Measurements from ENCODE around the gene MOGAT3. TPM values are rescaled to one million over a fixed set of nuclear protein-coding genes. Genes with fewer than 3 reads are reported as not detected.
A peak's percentile ranks its signal among the peaks of the same experiment; 100 is the strongest.

The MOGAT3 gene
- total RNA-seq, 1 experiment from 2014 or later, result not detected

- Histone ChIP-seq H3K27me3 (replicated peaks) (peaks cover 38% of the 10 kb centered on the region), H3K9me3 (replicated peaks) (no peaks in the 10 kb centered on the region; the same call in 1 of the 2 replicates), H3K4me3 (no peak overlapping the region), H3K4me1 (replicated peaks) (no peaks in the 10 kb centered on the region), H3K36me3 (no peaks in the 10 kb centered on the region), H3K27ac (no peak overlapping the region)
- DNase-seq (ENCODE audit: low read depth in 1 of 2, low spot score in 2 of 2), result no peak
These were observed 15.5 kb downstream of the MOGAT3 start for GRCh38 chr7:101185258-101185839.

DNA sequence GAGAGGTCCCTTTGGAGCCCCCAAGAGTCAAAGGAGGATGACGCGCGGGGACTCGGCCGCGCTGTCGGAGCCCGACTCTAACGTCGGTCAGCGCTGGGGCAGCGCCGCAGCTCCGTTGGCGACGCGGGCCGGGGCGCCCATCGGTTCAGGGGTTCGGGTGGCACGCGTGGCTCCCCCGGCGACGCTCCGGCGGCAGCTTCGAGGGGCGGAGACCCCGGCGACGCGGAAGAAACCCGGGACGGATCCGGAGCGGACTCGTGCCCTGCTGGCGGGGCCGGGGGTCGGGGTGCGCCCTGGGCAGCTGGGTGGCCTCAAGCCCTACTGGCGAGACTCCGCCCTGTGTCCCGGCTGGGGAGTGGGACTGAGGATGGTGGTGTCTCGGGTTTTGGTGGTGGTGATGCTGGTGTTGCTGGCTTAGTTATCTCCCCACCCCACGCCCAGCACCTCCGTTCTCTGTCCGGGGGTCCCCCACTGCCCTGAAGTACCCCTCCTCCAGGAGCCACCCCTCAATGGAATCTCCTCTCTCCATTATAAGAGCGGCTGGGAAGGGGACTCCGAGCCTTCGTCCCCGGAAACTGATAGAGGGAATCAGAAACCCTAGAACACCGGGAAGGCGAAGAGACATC lies 20.6 kb downstream of the MOGAT3 start, which contains the start of gene NAT16:
TSS of gene NAT16 (minus strand) at position 164 of the 626 bp plus-strand sequence. CDS start 5,486 bp downstream, outside the sequence.
- Histone ChIP-seq H3K27me3 (replicated peaks) (peaks cover 61% of the 10 kb centered on the region), H3K4me3 (no peak within 1 kb of the TSS), H3K9me3 (replicated peaks) (peaks cover 3% of the 10 kb centered on the region)

DNA sequence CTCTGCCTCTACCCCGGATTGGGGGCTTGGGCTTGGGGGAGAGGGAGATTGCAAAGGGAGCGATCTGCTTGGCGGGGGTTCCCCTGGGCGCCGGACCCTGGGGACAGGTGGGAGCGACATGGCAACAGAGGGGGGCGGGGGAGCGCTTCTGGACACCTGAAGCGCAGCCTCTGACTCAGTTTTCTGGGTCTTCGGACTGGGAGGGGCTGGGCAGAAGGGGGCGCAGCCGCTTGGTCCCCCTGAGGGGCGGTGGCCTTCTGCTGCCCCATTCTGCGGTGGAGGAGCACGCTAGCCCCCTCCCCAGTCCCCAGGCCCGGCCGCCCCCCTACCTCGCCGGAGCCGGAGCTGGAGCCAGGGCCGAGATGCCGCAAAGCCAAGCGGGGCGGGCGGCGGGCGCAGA lies 21.1 kb downstream of the MOGAT3 start:
- Histone ChIP-seq H3K27me3 (replicated peaks) (peaks cover 63% of the 10 kb centered on the region), H3K9me3 (replicated peaks) (peaks cover 3% of the 10 kb centered on the region; the same call in 1 of the 2 replicates), H3K4me3 (no peak overlapping the region), H3K4me1 (replicated peaks) (no peaks in the 10 kb centered on the region), H3K36me3 (no peaks in the 10 kb centered on the region), H3K27ac (no peak overlapping the region)
- no peak for DNase-seq (ENCODE audit: low read depth in 1 of 2, low spot score in 2 of 2)

More for the DNA sequence above, 20.6 kb downstream of the MOGAT3 start, which contains the start of gene NAT16:
- Histone ChIP-seq H3K36me3 (no peaks in the 10 kb centered on the region), H3K27ac (no peak within 1 kb of the TSS), H3K4me1 (replicated peaks) (no peaks in the 10 kb centered on the region)
- DNase-seq (ENCODE audit: low read depth in 1 of 2, low spot score in 2 of 2), result no peak

GRCh38 chr7:101179117-101179516 lies 21.7 kb downstream of the MOGAT3 start:
- Histone ChIP-seq H3K27ac (no peak overlapping the region), H3K4me3 (no peak overlapping the region), H3K4me1 (replicated peaks) (no peaks in the 10 kb centered on the region), H3K9me3 (replicated peaks) (peaks cover 3% of the 10 kb centered on the region; the same call in 1 of the 2 replicates), H3K27me3 (replicated peaks) (peaks cover 69% of the 10 kb centered on the region), H3K36me3 (no peaks in the 10 kb centered on the region)
- DNase-seq (ENCODE audit: low read depth in 1 of 2, low spot score in 2 of 2), result no peak

- peaks cover 12% of the 10 kb centered on the region for H3K4me1 ChIP-seq (replicated peaks)
- no peak for DNase-seq (ENCODE audit: low read depth in 1 of 2, low spot score in 2 of 2)
- no peak overlapping the region for H3K27ac ChIP-seq
- H3K4me3 ChIP-seq, result no peak overlapping the region
- H3K36me3 ChIP-seq, result no peaks in the 10 kb centered on the region
- peaks cover 3% of the 10 kb centered on the region; the same call in 1 of the 2 replicates for H3K9me3 ChIP-seq (replicated peaks)
- H3K27me3 ChIP-seq (replicated peaks), result peaks cover 83% of the 10 kb centered on the region
These were observed 23.2 kb downstream of the MOGAT3 start for GRCh38 chr7:101177644-101178043.

- peaks cover 3% of the 10 kb centered on the region; the same call in 1 of the 2 replicates for H3K9me3 ChIP-seq (replicated peaks)
- H3K27me3 ChIP-seq (replicated peaks), result peaks cover 84% of the 10 kb centered on the region
- DNase-seq (ENCODE audit: low read depth in 1 of 2, low spot score in 2 of 2), result no peak
- peaks cover 19% of the 10 kb centered on the region for H3K4me1 ChIP-seq (replicated peaks)
- H3K36me3 ChIP-seq, result no peaks in the 10 kb centered on the region
- H3K4me3 ChIP-seq, result no peak overlapping the region
- H3K27ac ChIP-seq, result no peak overlapping the region
These were observed 25.2 kb downstream of the MOGAT3 start for GRCh38 chr7:101175664-101176063.

- H3K9me3 ChIP-seq (replicated peaks), result peaks cover 3% of the 10 kb centered on the region; the same call in 1 of the 2 replicates
- no peak for DNase-seq (ENCODE audit: low read depth in 1 of 2, low spot score in 2 of 2)
- no peaks in the 10 kb centered on the region for H3K36me3 ChIP-seq
- no peak overlapping the region for H3K27ac ChIP-seq
- H3K27me3 ChIP-seq (replicated peaks), result peaks cover 85% of the 10 kb centered on the region
- peaks cover 25% of the 10 kb centered on the region for H3K4me1 ChIP-seq (replicated peaks)
- no peak overlapping the region for H3K4me3 ChIP-seq
These were observed 26.4 kb downstream of the MOGAT3 start for GRCh38 chr7:101174322-101174854.

- Histone ChIP-seq H3K27ac (no peak overlapping the region), H3K36me3 (no peaks in the 10 kb centered on the region), H3K4me3 (no peak overlapping the region), H3K4me1 (replicated peaks) (peaks cover 31% of the 10 kb centered on the region), H3K27me3 (replicated peaks) (peaks cover 91% of the 10 kb centered on the region), H3K9me3 (replicated peaks) (peaks cover 3% of the 10 kb centered on the region; the same call in 1 of the 2 replicates)
- peak; percentile 50 to 66 for DNase-seq (ENCODE audit: low read depth in 1 of 2, low spot score in 2 of 2)
These were observed 27.0 kb downstream of the MOGAT3 start for GRCh38 chr7:101173752-101174244.

GRCh38 chr7:101172854-101173751 lies 27.7 kb downstream of the MOGAT3 start:
- peaks cover 95% of the 10 kb centered on the region for H3K27me3 ChIP-seq (replicated peaks)

GRCh38 chr7:101172005-101172853 lies 28.6 kb downstream of the MOGAT3 start:
- peaks cover 32% of the 10 kb centered on the region for H3K4me1 ChIP-seq (replicated peaks)
- H3K27ac ChIP-seq, result no peak overlapping the region
- no peak overlapping the region for H3K4me3 ChIP-seq
- peaks cover 93% of the 10 kb centered on the region for H3K27me3 ChIP-seq (replicated peaks)
- no peaks in the 10 kb centered on the region for H3K36me3 ChIP-seq
- no peak for DNase-seq (ENCODE audit: low read depth in 1 of 2, low spot score in 2 of 2)
- no peaks in the 10 kb centered on the region for H3K9me3 ChIP-seq (replicated peaks)

More at GRCh38 chr7:101172854-101173751, 27.7 kb downstream of the MOGAT3 start:
- no peaks in the 10 kb centered on the region for H3K36me3 ChIP-seq
- H3K27ac ChIP-seq, result no peak overlapping the region
- H3K4me3 ChIP-seq, result no peak overlapping the region
- peaks cover 32% of the 10 kb centered on the region for H3K4me1 ChIP-seq (replicated peaks)
- peaks cover 2% of the 10 kb centered on the region; the same call in 1 of the 2 replicates for H3K9me3 ChIP-seq (replicated peaks)
- peak; percentile 53 to 81 for DNase-seq (ENCODE audit: low read depth in 1 of 2, low spot score in 2 of 2)

DNA sequence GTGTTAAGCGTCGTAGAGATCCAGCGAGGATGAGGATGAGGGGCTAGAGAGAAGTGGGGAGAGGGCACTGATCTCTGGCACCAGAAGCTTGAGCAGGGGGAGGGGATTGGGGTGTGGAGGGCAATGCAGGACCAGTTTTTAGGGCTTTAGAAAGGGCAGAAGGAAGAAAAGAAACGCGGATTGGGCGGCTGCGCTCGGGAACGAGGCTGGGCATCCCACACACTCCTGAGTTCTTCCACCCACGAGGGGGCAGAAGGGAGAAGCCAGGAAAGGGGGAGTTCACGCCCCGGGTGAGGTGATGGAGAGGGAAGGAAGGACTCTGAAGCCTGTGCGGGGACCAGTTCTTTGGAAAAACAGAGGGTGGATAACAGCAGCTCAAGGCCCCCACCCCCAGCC lies 29.4 kb downstream of the MOGAT3 start:
- H3K4me3 ChIP-seq, result no peak overlapping the region
- no peak overlapping the region for H3K27ac ChIP-seq
- peaks cover 90% of the 10 kb centered on the region for H3K27me3 ChIP-seq (replicated peaks)
- DNase-seq (ENCODE audit: low read depth in 1 of 2, low spot score in 2 of 2), result no peak
- H3K9me3 ChIP-seq (replicated peaks), result no peaks in the 10 kb centered on the region
- H3K36me3 ChIP-seq, result no peaks in the 10 kb centered on the region
- peaks cover 32% of the 10 kb centered on the region for H3K4me1 ChIP-seq (replicated peaks)

GRCh38 chr7:101170617-101171441 lies 30.0 kb downstream of the MOGAT3 start:
- H3K27ac ChIP-seq, result no peak overlapping the region
- H3K27me3 ChIP-seq (replicated peaks), result peaks cover 90% of the 10 kb centered on the region
- no peak for DNase-seq (ENCODE audit: low read depth in 1 of 2, low spot score in 2 of 2)
- no peak overlapping the region for H3K4me3 ChIP-seq
- H3K4me1 ChIP-seq (replicated peaks), result peaks cover 35% of the 10 kb centered on the region
- no peaks in the 10 kb centered on the region for H3K36me3 ChIP-seq
- no peaks in the 10 kb centered on the region; the same call in 1 of the 2 replicates for H3K9me3 ChIP-seq (replicated peaks)

Data from SJSA1 (cell line).